Panc1 (cell line): ENCODE data around the gene TTC13. TPM values are rescaled to one million over a fixed set of nuclear protein-coding genes. Genes with fewer than 3 reads are reported as not detected.

Experiments
- ATAC-seq: fragments of 200-7000 bp; cut with Tn5 transposase; 2 replicates; pipeline ENCODE4 v1.9.1; 2020; ENCODE audit warnings: mild to moderate bottlenecking, moderate library complexity
- BruUV-seq: library from RNA; stranded (reverse); fragments of 400-500 nt; replicated peaks from 2 replicates; lab custom pipeline; 2021; lab: Mats Ljungman, UMichigan
- CTCF ChIA-PET: fragments of 300-600 bp; sonication (Branson Sonifier 250); formaldehyde crosslinking; loops from one replicate; lab custom pipeline; 2022; ENCODE audit warnings: antibody characterized with exemption; lab: Charles Lee
- POLR2A ChIA-PET: fragments of 300-600 bp; sonication (Branson Sonifier 250); formaldehyde crosslinking; loops from one replicate; lab custom pipeline; 2022; ENCODE audit warnings: antibody characterized with exemption; lab: Charles Lee
- DNase-seq: peaks from one replicate; pipeline ENCODE4 v3.0.0-alpha.2; 2010; ENCODE audit warnings: low read depth, low spot score
- H3K27ac ChIP-seq: 2 replicates; pipeline ENCODE4 v1.5.1; 2011; ENCODE audit warnings: mild to moderate bottlenecking, low read length, inconsistent platforms
- H3K27me3 ChIP-seq: fragments of 200-500 bp; sonication (Bioruptor generic); 2 replicates; pipeline ENCODE4 v1.6.0; 2014; ENCODE audit warnings: low read length, inconsistent platforms; ENCODE audit not compliant: control insufficient read depth, insufficient read depth
- H3K36me3 ChIP-seq: fragments of 200-500 bp; sonication (Bioruptor generic); 2 replicates; pipeline ENCODE4 v1.5.1; 2014; ENCODE audit warnings: inconsistent platforms, mild to moderate bottlenecking, low read length, moderate library complexity; ENCODE audit not compliant: control insufficient read depth, insufficient read depth
- H3K4me1 ChIP-seq: 2 replicates; pipeline ENCODE4 v1.5.1; 2011; ENCODE audit warnings: inconsistent platforms, mild to moderate bottlenecking, low read length, moderate library complexity; ENCODE audit not compliant: control insufficient read depth, insufficient read depth
- H3K4me3 ChIP-seq, 2 experiments: 2 replicates each; pipeline ENCODE4 v1.5.1; 2011 to 2012; ENCODE audit warnings: low read depth in 2 of 2, low read length in 2 of 2, mild to moderate bottlenecking in 2 of 2, inconsistent platforms in 1 of 2, moderate library complexity in 1 of 2
- H3K9me3 ChIP-seq: fragments of 200-500 bp; sonication (Bioruptor generic); 2 replicates; pipeline ENCODE4 v1.5.1; 2014; ENCODE audit warnings: low read depth, mild to moderate bottlenecking, inconsistent platforms, low read length, moderate library complexity; ENCODE audit not compliant: control insufficient read depth, insufficient read depth
- POLR2AphosphoS5 ChIP-seq: IDR thresholded peaks from 2 replicates; pipeline ENCODE4 v1.6.1; 2012; ENCODE audit warnings: mild to moderate bottlenecking, low read depth, low read length, moderate library complexity
- SIN3A ChIP-seq: IDR thresholded peaks from 2 replicates; pipeline ENCODE4 v1.6.1; 2012; ENCODE audit warnings: low read depth, mild to moderate bottlenecking, low read length, moderate library complexity, borderline replicate concordance; ENCODE audit not compliant: insufficient read depth
- TCF7L2 ChIP-seq: IDR thresholded peaks from 2 replicates; pipeline ENCODE4 v1.6.1; 2011; ENCODE audit warnings: mild to moderate bottlenecking, low read depth, low read length, inconsistent platforms
- in situ Hi-C: cut with HindIII; loops from 2 replicates; pipeline ENCODE4 v1.10.0; 2016; ENCODE audit warnings: low sequenced_read_pairs, low pct_unique_long_range_greater_than_20kb
- intact Hi-C: fragments of 100-400 bp; cut with micrococcal nuclease; formaldehyde crosslinking; loops from one replicate; pipeline ENCODE4 v1.10.0; 2022; ENCODE audit not compliant: unreplicated experiment
- total RNA-seq: library from RNA; stranded (reverse); gene quantifications from one replicate; pipeline ENCODE4 v1.2.1, GENCODE V29; 2021; ENCODE audit not compliant: unreplicated experiment
- TF ChIP-seq, protein P1 (sequence below), 2 experiments: IDR thresholded peaks; 2 replicates each; pipeline ENCODE4 v1.6.1; 2011 to 2012; ENCODE audit warnings: low read depth in 2 of 2, control low read depth in 1 of 2, low read length in 1 of 2, mild to moderate bottlenecking in 1 of 2, moderate library complexity in 1 of 2; ENCODE audit not compliant: insufficient read depth in 1 of 2
- TF ChIP-seq, protein P2 (sequence below): fragments of 450-650 bp; IDR thresholded peaks from 2 replicates; pipeline ENCODE4 v1.5.1; 2017; ENCODE audit warnings: mild to moderate bottlenecking

Gene TTC13
- total RNA-seq, 1 experiment from 2014 or later: 19.0 TPM

DNA sequence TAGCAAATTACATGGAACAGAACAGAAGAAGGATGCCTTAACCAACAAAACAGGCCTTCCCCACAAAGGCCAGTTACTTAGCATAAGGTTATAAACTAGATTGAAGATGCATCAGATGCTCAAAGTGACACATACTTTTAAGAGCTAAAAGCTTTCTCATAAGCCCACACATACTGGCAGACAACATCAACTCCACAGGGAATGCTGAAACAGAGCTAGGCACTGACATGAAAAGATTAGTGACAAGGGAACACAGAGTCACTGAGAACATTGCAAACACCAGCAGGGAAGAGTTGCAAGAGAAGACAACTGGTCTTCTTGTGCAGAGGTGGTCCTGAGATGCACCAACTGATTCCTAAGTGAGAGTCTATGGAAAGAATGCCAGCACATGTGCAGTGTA lies 6.9 kb downstream of the TTC13 start:
- CTCF ChIA-PET: no interaction called here
- Histone ChIP-seq H3K27ac (no peak overlapping the region), H3K9me3 (no peaks in the 10 kb centered on the region), H3K27me3 (no peaks in the 10 kb centered on the region), H3K4me1 (no peaks in the 10 kb centered on the region; the same call in 1 of the 2 replicates), H3K4me3 (no peak overlapping the region), H3K36me3 (no peaks in the 10 kb centered on the region)
- ATAC-seq (no peak), DNase-seq (no peak)
- POLR2A ChIA-PET: interaction anchor here (0.7 kb wide), 1 partner anchor 12 kb away, joined by 4 read pairs; no protein-coding TSS in a partner anchor
- in situ Hi-C loops: no loop called here
- intact Hi-C loops: no loop called here
- BruUV-seq: no TSS peak
- TF ChIP-seq POLR2AphosphoS5 (no peak), TCF7L2 (no peak), SIN3A (no peak)
- TF ChIP-seq, protein P1, sequence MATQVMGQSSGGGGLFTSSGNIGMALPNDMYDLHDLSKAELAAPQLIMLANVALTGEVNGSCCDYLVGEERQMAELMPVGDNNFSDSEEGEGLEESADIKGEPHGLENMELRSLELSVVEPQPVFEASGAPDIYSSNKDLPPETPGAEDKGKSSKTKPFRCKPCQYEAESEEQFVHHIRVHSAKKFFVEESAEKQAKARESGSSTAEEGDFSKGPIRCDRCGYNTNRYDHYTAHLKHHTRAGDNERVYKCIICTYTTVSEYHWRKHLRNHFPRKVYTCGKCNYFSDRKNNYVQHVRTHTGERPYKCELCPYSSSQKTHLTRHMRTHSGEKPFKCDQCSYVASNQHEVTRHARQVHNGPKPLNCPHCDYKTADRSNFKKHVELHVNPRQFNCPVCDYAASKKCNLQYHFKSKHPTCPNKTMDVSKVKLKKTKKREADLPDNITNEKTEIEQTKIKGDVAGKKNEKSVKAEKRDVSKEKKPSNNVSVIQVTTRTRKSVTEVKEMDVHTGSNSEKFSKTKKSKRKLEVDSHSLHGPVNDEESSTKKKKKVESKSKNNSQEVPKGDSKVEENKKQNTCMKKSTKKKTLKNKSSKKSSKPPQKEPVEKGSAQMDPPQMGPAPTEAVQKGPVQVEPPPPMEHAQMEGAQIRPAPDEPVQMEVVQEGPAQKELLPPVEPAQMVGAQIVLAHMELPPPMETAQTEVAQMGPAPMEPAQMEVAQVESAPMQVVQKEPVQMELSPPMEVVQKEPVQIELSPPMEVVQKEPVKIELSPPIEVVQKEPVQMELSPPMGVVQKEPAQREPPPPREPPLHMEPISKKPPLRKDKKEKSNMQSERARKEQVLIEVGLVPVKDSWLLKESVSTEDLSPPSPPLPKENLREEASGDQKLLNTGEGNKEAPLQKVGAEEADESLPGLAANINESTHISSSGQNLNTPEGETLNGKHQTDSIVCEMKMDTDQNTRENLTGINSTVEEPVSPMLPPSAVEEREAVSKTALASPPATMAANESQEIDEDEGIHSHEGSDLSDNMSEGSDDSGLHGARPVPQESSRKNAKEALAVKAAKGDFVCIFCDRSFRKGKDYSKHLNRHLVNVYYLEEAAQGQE (IDR thresholded peaks at IDR 0.05; ENCODE audit: insufficient read depth in 1 of 2, low read depth in 2 of 2, low read length in 1 of 2): no peak
- TF ChIP-seq, protein P2, sequence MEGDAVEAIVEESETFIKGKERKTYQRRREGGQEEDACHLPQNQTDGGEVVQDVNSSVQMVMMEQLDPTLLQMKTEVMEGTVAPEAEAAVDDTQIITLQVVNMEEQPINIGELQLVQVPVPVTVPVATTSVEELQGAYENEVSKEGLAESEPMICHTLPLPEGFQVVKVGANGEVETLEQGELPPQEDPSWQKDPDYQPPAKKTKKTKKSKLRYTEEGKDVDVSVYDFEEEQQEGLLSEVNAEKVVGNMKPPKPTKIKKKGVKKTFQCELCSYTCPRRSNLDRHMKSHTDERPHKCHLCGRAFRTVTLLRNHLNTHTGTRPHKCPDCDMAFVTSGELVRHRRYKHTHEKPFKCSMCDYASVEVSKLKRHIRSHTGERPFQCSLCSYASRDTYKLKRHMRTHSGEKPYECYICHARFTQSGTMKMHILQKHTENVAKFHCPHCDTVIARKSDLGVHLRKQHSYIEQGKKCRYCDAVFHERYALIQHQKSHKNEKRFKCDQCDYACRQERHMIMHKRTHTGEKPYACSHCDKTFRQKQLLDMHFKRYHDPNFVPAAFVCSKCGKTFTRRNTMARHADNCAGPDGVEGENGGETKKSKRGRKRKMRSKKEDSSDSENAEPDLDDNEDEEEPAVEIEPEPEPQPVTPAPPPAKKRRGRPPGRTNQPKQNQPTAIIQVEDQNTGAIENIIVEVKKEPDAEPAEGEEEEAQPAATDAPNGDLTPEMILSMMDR: no peak

DNA sequence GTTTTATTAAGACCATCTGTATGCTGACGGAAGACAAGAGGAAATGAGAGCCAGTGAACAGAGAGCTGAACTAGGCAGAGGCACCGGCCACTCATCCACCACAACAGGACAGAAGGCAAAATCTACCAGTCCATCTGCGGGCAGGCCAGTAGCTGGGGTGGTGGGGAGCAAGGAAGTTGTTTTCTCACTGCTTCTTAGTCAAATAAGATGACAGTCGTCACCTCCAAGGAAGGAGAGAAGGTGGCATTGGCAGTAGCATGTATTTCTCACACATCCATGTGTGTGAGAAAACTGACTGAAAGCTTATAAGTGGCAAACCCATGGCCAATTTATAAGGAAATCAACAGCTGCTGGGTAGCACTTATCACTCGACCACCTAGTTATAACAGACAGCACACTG lies 8.2 kb downstream of the TTC13 start:
- H3K27ac ChIP-seq: no peak overlapping the region
- ChIA-PET CTCF (no interaction called here), POLR2A (no interaction called here)
- TF ChIP-seq SIN3A (no peak), POLR2AphosphoS5 (no peak), TCF7L2 (no peak)
- TF ChIP-seq, protein P2: no peak
- TF ChIP-seq, protein P1 (IDR thresholded peaks at IDR 0.05; ENCODE audit: insufficient read depth in 1 of 2, low read depth in 2 of 2, low read length in 1 of 2): no peak
- no peaks in the 10 kb centered on the region for H3K27me3 ChIP-seq
- H3K4me1 ChIP-seq: 0 out of 2 replicates have a peak, but pooled peaks cover 4% of the 10 kb centered on the region
- in situ Hi-C loops (no loop called here), intact Hi-C loops (no loop called here)
- DNase-seq (no peak), ATAC-seq (no peak)
- BruUV-seq: no TSS peak
- H3K9me3 ChIP-seq: no peaks in the 10 kb centered on the region
- no peak overlapping the region for H3K4me3 ChIP-seq
- no peaks in the 10 kb centered on the region for H3K36me3 ChIP-seq
